ENCODE measurements around the gene E2F4.
A peak's percentile ranks its signal among the peaks of the same experiment; 100 is the strongest.

Gene E2F4

GRCh38 chr16:67208154-67208896 lies 16.4 kb downstream of the E2F4 start:
- no peak for DNase-seq (ENCODE audit: low read depth in 2 of 2)

DNA sequence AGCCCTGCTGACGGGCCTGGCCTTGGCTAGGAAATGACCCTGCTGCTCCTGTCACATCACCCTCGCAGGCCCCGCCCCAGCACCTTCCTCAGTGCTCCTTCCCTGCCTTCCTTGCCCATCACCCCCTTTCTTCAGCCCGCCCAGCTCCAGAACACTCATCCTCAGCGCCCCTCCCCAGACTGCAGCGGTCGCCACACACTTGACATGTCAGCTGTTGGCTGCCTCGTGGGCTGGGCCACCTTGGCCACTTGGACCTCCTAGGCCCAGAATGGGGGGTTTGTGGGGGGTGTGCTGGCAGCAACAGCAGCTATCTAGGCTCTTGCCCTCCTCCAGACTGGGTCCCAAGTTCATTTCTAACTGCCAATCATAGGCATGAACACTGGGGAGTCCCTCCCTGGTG lies 17.6 kb downstream of the E2F4 start:
- DNase-seq (ENCODE audit: low read depth in 2 of 2): no peak

DNA sequence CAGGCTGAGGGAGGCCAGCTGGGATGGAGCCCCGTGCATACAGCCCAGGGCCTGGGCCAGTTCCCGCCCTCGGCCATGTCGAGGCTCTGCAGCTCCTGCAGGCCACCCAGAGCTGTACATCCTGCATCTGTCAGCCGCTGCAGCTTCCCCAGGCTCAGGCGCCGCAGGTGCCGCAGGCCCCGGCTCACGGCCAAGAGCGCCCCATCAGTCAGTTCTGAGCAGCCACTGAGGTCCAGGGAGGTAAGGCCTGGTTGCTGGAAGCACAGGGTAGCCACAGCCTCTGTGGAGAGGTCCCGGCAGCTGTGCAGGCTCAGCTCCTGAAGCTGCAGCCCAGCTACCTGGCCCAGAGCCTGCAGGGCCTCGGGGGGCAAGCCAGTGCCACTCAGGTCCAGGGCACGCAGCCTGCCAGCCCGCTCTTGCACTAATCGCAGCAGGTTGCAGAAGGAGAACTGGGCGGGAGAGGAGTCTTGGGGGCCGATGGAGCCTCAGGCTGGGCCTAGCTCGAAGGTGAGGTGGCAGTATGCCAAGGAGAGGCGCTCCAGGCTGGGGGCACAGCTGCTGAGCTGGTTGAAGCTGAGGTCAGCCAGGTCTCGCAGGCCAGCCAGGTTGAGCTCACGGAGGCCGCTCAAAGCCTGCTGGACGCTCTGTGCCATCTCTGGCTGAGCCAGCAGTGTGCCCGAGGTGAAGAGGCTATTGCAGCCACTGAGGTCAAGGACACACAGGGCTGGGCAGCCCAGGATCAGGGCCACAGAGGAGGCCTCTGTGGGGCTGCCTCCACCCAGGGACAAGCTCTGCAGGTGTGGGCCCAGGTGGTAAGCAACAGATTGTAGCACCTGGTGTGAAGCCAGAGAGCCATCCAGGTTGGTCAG lies 18.3 kb downstream of the E2F4 start:
- DNase-seq (ENCODE audit: low read depth in 2 of 2): no peak

GRCh38 chr16:67211674-67212073 lies 19.7 kb downstream of the E2F4 start:
- no peak for DNase-seq (ENCODE audit: low read depth in 2 of 2)

DNA sequence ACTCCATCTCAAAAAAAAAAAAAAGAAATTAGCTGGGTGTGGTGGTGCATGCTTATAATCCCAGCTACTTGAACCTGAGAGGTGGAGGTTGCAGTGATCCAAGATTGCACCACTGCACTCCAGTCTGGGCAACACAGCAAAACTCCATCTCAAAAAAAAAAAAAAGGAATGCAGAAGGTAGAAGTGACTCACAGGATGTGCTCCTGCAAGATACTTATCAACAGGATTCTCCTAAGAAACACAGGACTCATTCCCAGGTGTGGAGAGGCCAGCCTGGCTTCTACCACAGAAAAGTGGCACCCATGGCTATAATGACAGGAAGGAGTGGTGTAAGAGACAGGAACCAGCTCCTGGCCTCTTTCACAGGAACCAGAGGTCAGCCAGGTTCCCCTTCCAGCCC lies 20.8 kb downstream of the E2F4 start:
- no peak for DNase-seq (ENCODE audit: low read depth in 2 of 2)

DNA sequence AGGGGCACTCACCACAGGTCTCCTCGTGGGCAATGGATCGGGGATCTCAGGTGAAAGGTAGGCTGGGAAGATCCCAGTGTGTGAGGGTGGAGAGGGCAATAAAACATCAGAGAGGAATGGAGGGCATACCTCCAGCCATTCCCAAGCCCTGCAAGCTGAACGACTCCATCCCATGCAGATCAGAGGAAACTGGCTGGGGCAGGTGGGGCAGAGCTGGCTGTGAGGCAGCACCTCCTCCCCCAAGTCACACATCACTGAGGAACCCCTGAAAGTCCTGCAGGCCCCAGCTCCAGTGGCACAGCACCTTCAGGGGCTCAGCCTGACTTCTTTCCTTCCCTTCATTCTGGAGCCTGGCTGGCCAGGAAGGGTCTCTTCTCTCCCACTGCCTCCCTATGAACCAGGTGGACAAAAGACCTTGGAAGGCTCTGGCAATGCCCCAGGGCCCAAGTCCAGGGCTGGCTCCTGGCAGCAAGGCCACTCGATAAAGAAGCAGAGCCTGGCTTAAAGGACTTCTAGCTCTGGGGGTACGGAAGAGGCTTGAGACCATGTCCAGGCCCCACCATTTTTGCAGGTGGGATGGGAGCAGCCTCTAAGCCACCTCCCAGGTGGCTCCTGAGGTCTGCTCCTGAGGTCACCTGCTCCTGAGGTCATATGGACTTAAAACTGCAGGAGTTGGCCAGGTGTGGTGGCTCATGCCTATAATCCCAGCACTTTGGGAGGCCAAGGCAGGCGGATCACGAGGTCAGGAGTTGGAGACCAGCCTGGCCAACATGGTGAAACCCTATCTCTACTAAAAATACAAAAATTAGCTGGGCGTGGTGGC lies 21.5 kb downstream of the E2F4 start:
- no peak for DNase-seq (ENCODE audit: low read depth in 2 of 2)

DNA sequence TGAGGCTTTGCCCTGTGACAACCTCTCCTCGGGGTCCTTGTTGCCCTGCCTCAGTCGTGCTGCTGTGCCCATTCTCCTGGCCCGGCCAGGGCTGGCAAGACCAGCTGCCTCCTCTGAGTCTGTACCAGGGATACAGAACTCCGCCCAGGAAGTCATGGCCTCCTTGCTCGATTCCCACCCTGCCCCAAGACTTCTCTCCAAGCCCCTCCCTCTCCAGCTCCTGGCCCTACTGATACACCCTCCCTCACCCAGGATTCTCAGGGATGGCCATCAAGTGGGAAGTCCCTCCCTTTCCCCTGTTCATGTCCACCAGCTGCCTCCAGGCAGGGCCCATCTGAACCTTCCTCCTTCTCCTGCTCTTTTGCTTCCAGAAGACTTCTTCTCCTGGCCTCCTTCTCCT lies 23.8 kb downstream of the E2F4 start:
- no peak for DNase-seq (ENCODE audit: low read depth in 2 of 2)

- DNase-seq (ENCODE audit: low read depth in 2 of 2): no peak
Observed at GRCh38 chr16:67216612-67217490, 24.9 kb downstream of the E2F4 start.

- no peak for DNase-seq (ENCODE audit: low read depth in 2 of 2)
Observed at GRCh38 chr16:67223992-67224391, 32.0 kb downstream of the E2F4 start.

DNA sequence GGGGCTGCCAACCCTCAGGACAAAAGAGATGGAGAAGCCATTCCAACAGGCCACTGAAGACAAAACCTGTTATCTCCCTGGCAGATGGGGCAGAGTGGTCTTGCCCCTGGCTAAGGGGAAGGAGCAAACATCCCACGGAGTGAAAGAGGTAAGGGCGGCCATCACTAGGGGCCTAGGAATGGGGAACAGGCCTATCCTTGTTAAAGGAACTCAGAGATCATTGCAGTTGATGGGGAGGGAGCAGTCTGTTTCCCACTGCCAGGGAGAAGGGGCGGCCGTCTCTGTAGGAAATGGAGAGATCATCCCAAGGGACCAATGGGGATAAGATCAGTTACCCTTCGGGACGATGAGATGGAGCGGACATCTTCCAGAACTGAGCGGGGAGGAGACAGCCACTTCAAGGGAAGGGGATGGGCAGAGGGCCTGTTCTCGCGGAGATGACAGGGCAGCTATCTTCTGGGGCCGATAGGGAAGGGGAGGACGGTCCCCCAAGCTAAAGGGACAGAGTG lies 34.4 kb downstream of the E2F4 start:
- DNase-seq (ENCODE audit: low read depth in 2 of 2): no peak

GRCh38 chr16:67226804-67227566 lies 35.0 kb downstream of the E2F4 start, which contains the start of gene TMEM208:
TSS of gene TMEM208 (plus strand) at chr16:67227130. CDS start at chr16:67227219, 89 bp downstream.
- peak; percentile 98 to 99 for DNase-seq (ENCODE audit: low read depth in 2 of 2)

GRCh38 chr16:67227567-67227921 lies 35.6 kb downstream of the E2F4 start:
- DNase-seq (ENCODE audit: low read depth in 2 of 2): no peak

- DNase-seq (ENCODE audit: low read depth in 2 of 2): no peak
Observed at GRCh38 chr16:67228034-67228785, 36.3 kb downstream of the E2F4 start.

DNA sequence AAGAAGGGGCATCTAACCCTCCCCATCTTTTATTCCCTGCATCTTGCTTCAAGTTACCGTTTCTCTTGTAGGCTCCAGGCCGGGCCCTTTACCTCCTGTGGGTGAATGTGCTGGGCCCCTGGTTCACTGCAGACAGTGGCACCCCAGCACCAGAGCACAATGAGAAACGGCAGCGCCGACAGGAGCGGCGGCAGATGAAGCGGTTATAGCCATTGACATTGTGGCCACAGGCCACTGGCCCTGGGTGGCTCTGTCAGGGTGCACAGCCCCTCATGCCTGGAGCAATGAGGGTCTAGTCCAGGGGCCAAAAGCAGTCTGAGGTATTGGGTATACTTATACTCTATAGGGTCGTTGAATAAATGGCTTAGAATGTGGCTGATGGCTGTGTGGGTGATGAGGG lies 37.0 kb downstream of the E2F4 start:
- no peak for DNase-seq (ENCODE audit: low read depth in 2 of 2)

DNA sequence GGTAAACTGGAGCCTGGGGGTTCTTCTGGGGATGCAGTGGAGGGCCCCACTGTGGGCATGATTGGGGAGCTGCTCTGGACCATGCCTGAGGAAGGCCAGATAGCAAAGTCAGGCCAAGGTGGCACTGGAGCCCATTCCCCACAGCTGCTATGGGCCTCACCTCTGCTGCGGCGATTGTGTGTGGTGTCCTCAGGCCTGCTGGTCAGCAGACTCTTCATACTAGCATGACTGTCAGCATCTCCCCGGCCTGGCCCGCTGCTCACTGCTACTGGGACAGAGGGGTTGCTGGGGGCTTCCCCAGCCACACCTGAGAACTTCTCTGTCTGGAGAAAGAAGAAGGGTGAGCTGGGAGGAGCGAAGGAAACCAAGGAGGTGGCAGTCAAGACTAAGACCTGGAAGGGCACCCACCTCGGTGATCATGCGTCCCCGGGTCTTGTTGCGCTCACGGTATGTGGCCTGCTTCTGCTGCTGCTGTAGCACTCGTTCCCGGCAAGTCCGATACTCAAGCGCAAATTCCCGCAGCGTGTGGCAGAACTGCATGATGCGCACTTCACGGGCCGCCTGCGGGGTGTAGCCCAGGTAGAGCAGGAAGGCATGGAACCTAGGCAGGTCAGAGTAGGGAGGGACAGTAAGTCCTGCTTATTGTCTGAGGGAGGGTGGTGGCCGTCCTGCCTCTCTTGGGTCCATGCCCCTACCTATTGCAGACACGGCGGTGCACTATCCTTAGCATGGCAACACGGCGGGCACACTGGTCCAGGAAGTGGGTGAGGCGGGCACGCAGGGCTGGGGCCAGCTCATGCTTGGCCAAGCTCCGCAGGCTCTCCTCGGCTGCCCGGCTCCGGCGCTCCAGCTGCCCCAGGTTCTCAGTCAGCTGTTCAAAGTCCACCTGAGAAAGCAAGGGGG lies 38.2 kb downstream of the E2F4 start:
- no peak for DNase-seq (ENCODE audit: low read depth in 2 of 2)

GRCh38 chr16:67230809-67231660 lies 39.1 kb downstream of the E2F4 start:
- DNase-seq (ENCODE audit: low read depth in 2 of 2): no peak

DNA sequence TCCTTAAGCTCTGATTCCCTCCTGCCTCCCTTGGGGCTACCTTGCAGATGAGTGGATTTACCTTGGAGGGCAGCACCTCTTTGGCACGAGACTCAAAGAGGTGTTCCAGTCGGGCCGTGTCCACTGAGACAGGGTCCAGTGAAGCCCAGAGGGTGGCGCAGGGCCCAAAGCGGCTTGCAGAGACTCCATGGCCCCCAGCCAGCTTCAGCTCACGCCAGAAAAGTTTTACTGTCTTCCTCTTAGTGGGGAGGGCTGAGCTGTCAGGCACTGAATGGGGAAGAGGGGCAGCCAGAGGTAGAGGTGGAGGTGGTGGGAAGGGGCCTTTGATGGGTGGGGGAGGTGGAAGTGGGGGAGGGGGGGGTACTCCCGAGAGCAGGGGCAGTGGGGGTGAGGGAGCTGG lies 41.6 kb downstream of the E2F4 start:
- DNase-seq (ENCODE audit: low read depth in 2 of 2): no peak

All from stimulated activated CD8-positive, alpha-beta memory T cell treated with anti-CD3 and anti-CD28 coated beads, Interleukin-2, amount 100 ng/mL, for 48 hours (primary cell).